ENCODE results near the gene PACSIN3. TPM values are rescaled to one million over a fixed set of nuclear protein-coding genes. Genes with fewer than 3 reads are reported as not detected.
A peak's percentile ranks its signal among the peaks of the same experiment; 100 is the strongest.

The PACSIN3 gene
- total RNA-seq, 2 donors from 2014 or later = 48.0 to 66.6 TPM

DNA sequence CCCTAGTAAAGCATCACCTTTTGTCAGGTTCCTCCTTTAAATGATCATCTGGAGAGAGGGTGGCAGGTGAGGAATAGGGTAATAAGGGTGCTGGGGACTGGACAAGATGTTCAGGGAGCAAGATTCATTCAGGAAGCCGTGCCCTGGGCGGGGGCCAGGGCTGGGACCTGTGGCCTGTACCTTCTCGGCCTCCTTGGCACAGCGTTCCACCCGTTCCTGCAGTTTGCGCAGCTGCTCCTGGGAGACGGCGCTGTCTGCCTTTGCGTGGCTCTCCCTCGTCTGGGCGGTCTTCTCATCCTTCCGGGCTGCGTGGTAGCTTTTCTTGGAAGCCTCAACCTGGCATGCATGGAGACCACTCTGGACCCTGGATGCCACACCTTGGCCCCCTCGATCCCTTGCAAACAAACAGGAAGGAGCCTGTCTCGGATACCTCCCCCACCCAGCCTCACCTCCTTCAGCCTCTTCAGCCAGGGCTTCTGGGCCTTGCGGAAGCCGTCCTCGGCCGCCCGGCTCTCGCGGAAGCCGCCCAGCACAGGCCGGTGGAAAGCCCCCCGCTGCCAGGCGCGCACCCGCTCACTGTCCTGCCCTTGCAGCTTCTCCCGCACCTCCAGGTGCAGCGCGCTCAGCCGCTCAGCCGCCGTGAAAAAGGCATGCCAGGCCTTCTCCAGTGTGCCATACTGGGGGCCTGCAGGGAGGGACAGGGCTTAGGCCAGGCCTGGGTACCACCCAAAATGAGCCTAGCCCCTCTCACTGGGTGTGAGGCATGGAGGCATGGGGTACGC is 6.0 kb downstream of the PACSIN3 start:
- 96 to 97% methylated on average over 23 to 35 of the region's 35 CpGs for WGBS, 2 experiments (ENCODE audit: insufficient coverage in 1 of 2, insufficient read length in 1 of 2)
- Histone ChIP-seq H3K4me3 (ENCODE audit: low read length) (no peak overlapping the region), H3K36me3 (ENCODE audit: control insufficient read depth, insufficient read depth, low read length) (peaks cover 20% of the 10 kb centered on the region), H3K27ac (ENCODE audit: low read depth, low read length) (no peak overlapping the region), H3K9ac (ENCODE audit: extremely low read depth, low read length, poor library complexity, severe bottlenecking) (no peak overlapping the region), H3K27me3 (ENCODE audit: control insufficient read depth, insufficient read depth, low read length, poor library complexity, severe bottlenecking) (no peaks in the 10 kb centered on the region), H3K9me3 (ENCODE audit: control insufficient read depth, low read length) (no peaks in the 10 kb centered on the region), H3K4me1 (ENCODE audit: control insufficient read depth, insufficient read depth, low read length) (peaks cover 4% of the 10 kb centered on the region)
- H3K4me1 Mint-ChIP-seq = peaks cover 11% of the 10 kb centered on the region
- peaks cover 12% of the 10 kb centered on the region for H3K36me3 Mint-ChIP-seq (ENCODE audit: low read depth)
- TF ChIP-seq, protein P1, sequence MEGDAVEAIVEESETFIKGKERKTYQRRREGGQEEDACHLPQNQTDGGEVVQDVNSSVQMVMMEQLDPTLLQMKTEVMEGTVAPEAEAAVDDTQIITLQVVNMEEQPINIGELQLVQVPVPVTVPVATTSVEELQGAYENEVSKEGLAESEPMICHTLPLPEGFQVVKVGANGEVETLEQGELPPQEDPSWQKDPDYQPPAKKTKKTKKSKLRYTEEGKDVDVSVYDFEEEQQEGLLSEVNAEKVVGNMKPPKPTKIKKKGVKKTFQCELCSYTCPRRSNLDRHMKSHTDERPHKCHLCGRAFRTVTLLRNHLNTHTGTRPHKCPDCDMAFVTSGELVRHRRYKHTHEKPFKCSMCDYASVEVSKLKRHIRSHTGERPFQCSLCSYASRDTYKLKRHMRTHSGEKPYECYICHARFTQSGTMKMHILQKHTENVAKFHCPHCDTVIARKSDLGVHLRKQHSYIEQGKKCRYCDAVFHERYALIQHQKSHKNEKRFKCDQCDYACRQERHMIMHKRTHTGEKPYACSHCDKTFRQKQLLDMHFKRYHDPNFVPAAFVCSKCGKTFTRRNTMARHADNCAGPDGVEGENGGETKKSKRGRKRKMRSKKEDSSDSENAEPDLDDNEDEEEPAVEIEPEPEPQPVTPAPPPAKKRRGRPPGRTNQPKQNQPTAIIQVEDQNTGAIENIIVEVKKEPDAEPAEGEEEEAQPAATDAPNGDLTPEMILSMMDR (conservative IDR thresholded peaks at IDR 0.05) = no peak
- peak overlapping the region; percentile 69 for H3K27ac Mint-ChIP-seq
- H3K4me3 Mint-ChIP-seq = no peak overlapping the region
- H3K27me3 Mint-ChIP-seq (ENCODE audit: insufficient read depth) = no peaks in the 10 kb centered on the region
- DNase-seq = no peak
- no peaks in the 10 kb centered on the region for H3K9me3 Mint-ChIP-seq

DNA sequence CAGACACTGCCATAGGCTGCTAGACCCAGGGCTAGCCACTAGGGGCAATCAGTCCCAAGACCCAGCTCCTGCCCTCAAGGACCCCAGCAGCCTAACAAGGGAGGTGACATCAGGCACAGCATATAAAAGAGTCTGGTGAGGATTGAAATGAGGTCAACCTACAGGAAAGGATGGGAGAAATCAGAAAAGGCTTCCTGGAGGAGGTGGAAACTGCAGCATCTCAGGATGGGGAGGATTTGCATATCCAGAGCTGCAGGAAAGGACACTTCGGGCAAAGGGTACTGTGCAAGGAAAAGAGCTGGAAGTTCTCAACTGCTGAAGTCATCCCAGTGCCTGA is 6.6 kb downstream of the PACSIN3 start:
- 90 to 100% methylated on average over 1 of the region's 1 CpG for WGBS, 2 experiments (ENCODE audit: insufficient coverage in 1 of 2, insufficient read length in 1 of 2)
- no peak overlapping the region for H3K27ac ChIP-seq (ENCODE audit: low read depth, low read length)
- H3K36me3 ChIP-seq (ENCODE audit: control insufficient read depth, insufficient read depth, low read length) = peaks cover 26% of the 10 kb centered on the region
- Mint-ChIP-seq H3K27ac (peak overlapping the region; percentile 69), H3K36me3 (ENCODE audit: low read depth) (peaks cover 17% of the 10 kb centered on the region), H3K27me3 (ENCODE audit: insufficient read depth) (no peaks in the 10 kb centered on the region), H3K4me3 (no peak overlapping the region), H3K4me1 (peaks cover 8% of the 10 kb centered on the region), H3K9me3 (no peaks in the 10 kb centered on the region)
- DNase-seq = peak; percentile 86
- TF ChIP-seq, protein P1 (conservative IDR thresholded peaks at IDR 0.05) = peak; percentile 81
- H3K27me3 ChIP-seq (ENCODE audit: control insufficient read depth, insufficient read depth, low read length, poor library complexity, severe bottlenecking) = no peaks in the 10 kb centered on the region
- H3K9ac ChIP-seq (ENCODE audit: extremely low read depth, low read length, poor library complexity, severe bottlenecking) = no peak overlapping the region
- H3K4me1 ChIP-seq (ENCODE audit: control insufficient read depth, insufficient read depth, low read length) = peaks cover 4% of the 10 kb centered on the region
- H3K4me3 ChIP-seq (ENCODE audit: low read length) = no peak overlapping the region
- H3K9me3 ChIP-seq (ENCODE audit: control insufficient read depth, low read length) = no peaks in the 10 kb centered on the region

DNA sequence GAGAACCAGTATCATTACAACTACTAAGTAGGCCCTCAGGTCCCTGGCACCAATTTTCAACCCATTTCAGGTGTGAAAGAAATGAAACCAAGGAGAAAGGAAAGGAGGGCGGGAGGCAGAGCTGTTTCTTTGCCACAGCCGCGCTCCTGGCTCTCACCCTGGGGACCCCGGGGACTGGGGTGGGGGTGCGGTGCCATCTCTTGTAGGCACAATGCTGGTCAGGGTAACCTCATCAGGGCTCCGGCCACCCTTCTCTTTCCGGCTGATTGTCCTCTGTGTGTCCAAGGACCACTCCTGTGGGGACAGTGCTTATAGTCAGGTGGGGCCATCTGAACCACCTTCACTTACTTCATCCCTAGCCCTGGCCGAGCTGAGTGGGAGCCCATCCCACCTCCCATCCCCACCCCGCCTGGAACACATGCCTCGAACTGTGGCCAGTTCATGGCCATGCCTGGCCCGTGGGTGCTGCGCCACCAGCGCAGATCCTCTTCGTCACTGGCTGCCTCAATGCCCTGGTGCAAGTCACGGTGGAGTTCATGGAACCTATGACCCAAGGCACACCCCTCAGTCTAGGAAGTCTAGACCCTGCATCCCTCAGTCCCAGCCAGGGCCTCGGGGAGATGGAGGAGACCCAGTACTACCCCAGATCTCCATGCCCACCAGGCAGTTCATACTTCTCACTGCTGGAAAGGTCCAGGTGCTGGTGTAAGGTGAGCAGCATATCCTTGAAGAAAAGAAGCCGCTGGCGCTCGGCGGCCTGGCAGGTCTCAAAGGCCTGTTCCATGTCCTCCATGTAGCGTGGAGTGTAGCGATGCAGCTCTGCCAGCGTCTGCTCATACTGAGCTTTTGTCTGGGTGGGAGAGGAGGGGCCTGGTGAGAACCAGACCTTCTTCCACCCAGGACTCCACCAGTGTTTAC is 7.2 kb downstream of the PACSIN3 start:
- Mint-ChIP-seq H3K27me3 (ENCODE audit: insufficient read depth) (no peaks in the 10 kb centered on the region), H3K4me3 (no peak overlapping the region), H3K27ac (peak overlapping the region; percentile 69), H3K4me1 (peaks cover 8% of the 10 kb centered on the region), H3K36me3 (ENCODE audit: low read depth) (peaks cover 17% of the 10 kb centered on the region), H3K9me3 (no peaks in the 10 kb centered on the region)
- H3K27ac ChIP-seq (ENCODE audit: low read depth, low read length) = no peak overlapping the region
- H3K4me1 ChIP-seq (ENCODE audit: control insufficient read depth, insufficient read depth, low read length) = peaks cover 4% of the 10 kb centered on the region
- DNase-seq = no peak
- 91 to 97% methylated on average over 15 to 23 of the region's 23 CpGs for WGBS, 2 experiments (ENCODE audit: insufficient coverage in 1 of 2, insufficient read length in 1 of 2)
- H3K9ac ChIP-seq (ENCODE audit: extremely low read depth, low read length, poor library complexity, severe bottlenecking) = no peak overlapping the region
- H3K9me3 ChIP-seq (ENCODE audit: control insufficient read depth, low read length) = no peaks in the 10 kb centered on the region
- TF ChIP-seq, protein P1 (conservative IDR thresholded peaks at IDR 0.05) = no peak
- no peak overlapping the region for H3K4me3 ChIP-seq (ENCODE audit: low read length)
- no peaks in the 10 kb centered on the region for H3K27me3 ChIP-seq (ENCODE audit: control insufficient read depth, insufficient read depth, low read length, poor library complexity, severe bottlenecking)
- H3K36me3 ChIP-seq (ENCODE audit: control insufficient read depth, insufficient read depth, low read length) = peaks cover 28% of the 10 kb centered on the region
